Fibroblast of pulmonary artery (primary cell): ENCODE data around the gene ALDH3A2.

Source experiments
- DNase-seq: peaks from one replicate; pipeline ENCODE4 v3.0.0-alpha.2; 2010; ENCODE audit warnings: low read depth
- H3K4me3 ChIP-seq: replicated peaks from 2 replicates; pipeline ENCODE4 v1.5.1; 2011; ENCODE audit warnings: low read depth, mild to moderate bottlenecking, control low read depth, low read length, moderate library complexity
- TF ChIP-seq, protein P1 (sequence below): IDR thresholded peaks from 2 replicates; pipeline ENCODE4 v1.5.1; 2011; ENCODE audit warnings: mild to moderate bottlenecking, control low read depth, low read length, inconsistent platforms; ENCODE audit errors: missing control alignments

Gene ALDH3A2

DNA sequence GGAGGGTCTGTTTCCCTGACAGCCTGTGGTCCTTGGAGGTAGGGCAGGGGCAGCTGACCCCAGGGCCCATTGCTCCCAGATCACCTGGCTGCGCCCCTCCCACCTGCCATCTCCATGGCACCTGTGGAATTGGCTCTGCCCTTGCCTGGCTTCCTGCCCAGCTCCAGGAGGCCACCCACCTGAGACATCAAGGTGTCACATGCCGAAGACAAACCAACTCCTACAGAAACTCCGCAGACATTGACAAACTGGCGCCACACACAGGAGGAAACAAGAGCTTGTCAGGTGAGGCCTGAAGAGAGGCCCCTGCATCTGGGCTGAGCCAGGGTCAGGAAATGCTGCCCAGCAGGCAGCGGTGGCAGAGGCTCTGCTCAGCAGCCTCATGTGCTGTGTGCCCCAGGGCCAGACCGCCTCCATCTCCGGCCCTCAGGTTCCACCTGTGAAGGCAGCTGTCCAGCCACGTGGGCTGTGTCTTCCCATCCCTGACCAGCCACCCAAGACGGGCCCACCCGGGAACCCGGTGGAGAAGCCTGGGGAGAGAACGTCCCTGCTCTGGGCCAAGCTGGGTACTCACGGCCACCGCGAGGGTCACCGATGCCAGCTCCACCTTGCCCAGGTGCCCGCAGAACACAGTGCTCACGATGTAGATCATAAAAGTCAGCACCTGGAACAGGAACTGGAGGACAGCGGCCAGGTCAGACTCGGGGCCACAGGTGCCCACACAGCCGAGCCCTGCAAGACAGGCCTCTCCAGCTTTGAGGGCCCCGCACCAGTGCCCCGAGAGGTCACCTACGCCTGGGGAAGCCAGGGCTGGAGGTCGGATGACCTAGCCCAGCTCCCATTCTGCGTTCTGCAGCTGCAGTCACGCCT lies 66.2 kb downstream of the ALDH3A2 start:
- no peak for DNase-seq
- TF ChIP-seq, protein P1, sequence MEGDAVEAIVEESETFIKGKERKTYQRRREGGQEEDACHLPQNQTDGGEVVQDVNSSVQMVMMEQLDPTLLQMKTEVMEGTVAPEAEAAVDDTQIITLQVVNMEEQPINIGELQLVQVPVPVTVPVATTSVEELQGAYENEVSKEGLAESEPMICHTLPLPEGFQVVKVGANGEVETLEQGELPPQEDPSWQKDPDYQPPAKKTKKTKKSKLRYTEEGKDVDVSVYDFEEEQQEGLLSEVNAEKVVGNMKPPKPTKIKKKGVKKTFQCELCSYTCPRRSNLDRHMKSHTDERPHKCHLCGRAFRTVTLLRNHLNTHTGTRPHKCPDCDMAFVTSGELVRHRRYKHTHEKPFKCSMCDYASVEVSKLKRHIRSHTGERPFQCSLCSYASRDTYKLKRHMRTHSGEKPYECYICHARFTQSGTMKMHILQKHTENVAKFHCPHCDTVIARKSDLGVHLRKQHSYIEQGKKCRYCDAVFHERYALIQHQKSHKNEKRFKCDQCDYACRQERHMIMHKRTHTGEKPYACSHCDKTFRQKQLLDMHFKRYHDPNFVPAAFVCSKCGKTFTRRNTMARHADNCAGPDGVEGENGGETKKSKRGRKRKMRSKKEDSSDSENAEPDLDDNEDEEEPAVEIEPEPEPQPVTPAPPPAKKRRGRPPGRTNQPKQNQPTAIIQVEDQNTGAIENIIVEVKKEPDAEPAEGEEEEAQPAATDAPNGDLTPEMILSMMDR = no peak
- H3K4me3 ChIP-seq = no peak overlapping the region

DNA sequence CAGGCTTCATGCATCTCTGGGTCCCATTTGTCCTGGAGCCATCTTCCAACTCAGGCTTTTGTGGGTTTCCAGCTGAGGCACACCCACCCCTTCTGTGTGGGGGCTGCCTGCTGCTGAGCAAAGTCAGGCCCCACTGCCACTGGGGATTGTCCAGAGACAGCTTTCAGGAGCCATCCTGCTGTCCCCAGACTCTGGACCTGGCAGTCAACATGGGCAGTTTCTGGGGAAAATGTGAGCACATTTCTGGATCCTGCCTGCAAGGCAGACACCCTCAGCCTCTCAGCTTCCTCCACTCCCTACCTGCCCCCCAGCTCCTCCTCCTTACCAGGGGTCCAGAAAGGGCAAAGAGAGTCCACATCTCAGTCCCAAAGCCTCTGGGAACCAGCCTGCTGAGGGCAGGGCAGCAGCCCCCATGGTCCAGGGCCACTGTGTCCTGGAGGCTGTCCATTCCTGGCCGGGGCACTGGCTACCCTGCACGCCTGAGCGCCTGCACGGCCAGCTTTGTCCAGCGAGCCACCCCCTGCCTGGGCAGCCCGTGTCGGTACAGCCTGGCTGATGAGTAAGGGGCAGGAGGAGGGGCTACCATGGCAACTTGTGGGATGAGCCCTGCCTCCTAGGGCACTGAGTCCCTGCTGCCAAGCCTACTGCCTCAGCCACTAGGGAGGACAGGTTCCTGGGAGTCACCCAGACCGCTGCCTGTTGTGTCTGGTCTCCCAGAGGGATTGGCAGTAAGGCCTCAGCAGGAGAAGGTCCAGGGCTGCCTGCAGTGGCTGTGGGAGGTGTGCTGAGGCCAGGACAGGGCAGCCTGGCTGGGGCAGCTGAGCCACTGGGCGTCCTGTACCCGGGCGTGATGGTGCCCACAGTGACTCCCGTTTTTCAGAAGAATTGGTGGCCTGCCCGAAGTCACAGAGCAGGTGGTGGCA lies 67.8 kb downstream of the ALDH3A2 start, which contains the start of gene SLC47A2:
Gene SLC47A2 (minus strand): TSS at position 477 of the 923 bp plus-strand sequence. CDS start 29 bp downstream, at position 448.
- H3K4me3 ChIP-seq = no peak within 1 kb of the TSS

DNA sequence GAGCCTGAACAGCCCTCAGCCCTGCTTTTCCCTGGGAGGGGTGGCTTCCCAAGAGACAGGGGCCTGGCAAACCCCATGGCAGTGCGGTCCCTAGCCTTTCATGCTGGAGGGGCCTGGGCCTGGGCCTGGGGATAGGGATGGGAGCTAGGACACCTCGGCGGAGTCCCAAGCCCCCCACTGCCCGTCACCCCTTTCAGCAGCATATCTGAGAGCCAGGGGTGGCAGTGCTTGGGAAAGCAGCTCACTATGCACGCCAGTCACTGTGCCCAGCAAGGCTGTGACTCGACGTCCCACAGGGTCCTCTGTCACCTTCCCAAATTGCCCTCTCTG lies 68.4 kb downstream of the ALDH3A2 start:
- DNase-seq = no peak
- H3K4me3 ChIP-seq = no peak overlapping the region
- TF ChIP-seq, protein P1 = no peak

More for the DNA sequence above, 67.8 kb downstream of the ALDH3A2 start, which contains the start of gene SLC47A2:
- TF ChIP-seq, protein P1 = no peak
- DNase-seq = no peak

DNA sequence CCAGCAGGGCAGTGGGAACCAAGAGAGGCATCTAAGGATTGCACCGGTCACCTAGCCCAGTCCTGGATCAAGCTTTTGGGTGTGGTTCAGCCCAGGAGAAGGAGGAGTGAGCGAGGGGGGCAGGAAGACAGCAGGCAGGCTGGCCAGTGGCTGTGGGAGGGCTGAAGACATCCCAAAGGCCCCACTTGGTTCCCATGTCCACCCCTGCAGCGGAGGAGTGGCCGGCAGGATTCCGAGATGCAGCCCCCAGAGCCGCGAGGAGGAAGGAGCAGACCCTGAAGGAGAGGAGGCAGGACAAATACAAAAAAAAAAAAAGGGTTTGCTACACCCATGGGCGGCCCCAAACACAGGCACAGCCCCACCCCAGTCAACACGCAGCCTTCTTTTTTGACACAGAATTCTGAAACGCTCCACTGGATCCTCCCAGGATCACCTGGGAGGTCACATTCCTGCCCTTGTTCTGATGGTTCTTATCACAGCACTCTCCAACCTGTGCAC lies 68.9 kb downstream of the ALDH3A2 start:
- DNase-seq = no peak
- H3K4me3 ChIP-seq = no peak overlapping the region

DNA sequence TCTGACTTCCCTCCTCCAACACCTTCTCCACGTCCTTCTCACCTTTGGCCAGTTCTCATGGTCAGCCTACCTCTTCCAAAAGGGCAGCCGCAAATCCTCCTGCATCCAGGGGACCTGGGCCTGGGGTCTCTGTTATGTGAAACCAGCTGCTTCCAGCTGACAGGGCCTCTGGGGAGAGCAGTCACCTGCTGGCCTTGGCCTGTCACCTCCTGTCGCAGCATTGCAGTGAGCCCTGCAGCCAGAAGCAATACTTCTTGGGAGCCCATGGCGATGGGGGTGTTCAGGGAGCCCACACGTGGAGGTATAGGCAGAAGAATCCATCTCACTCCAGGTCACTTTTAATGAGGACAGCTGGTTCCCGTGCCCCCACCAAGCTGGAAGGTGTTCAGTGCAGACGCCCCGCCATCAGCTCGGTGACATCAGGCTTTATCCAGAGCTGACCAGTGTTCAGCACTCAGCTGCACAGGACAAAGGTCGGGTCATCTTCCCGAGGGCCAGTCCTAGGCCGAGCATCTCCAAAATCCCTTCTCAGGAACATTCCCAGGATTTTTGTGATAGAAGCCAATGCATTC lies 69.6 kb downstream of the ALDH3A2 start:
- TF ChIP-seq, protein P1 = no peak
- H3K4me3 ChIP-seq = no peak overlapping the region
- no peak for DNase-seq

More for the DNA sequence above, 68.9 kb downstream of the ALDH3A2 start:
- TF ChIP-seq, protein P1 = no peak

DNA sequence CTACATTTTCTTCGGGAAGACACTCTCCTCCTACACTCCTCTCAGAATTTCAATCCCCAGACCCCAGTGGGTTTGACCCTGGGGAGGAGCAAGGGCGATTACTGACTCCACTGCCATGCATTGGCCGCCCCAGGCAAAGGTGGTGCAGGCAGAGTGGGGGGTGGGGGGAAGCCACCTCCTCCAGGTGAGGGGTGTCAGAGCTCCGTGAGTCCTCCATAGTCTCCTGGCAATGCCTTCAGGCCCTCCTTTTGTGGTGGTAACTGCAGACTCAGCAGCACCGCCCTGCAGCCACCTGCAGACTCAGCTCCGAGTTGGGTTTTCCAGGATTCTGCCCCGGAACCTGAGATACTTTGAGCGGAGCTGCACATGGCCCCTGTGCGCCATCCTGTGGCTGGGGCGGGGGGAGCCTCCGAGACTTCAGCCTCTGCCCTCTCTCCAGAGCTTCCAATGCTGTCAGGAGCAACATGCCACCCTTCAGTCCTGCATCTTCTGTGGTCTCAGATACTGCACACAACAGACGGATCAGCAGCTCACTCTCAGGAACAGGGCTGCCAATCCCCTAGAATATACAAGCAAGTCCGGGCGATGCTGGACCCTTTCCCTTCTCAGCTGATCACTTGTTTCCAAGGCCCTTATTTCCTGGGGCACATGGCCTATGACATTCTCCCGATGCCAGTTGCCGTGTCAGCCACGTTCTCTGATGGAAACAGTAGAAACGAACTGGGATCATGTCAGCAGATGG lies 70.2 kb downstream of the ALDH3A2 start:
- no peak for DNase-seq
- TF ChIP-seq, protein P1 = no peak
- H3K4me3 ChIP-seq = no peak overlapping the region
